Measurements from ENCODE around the gene SMARCA2.
A peak's percentile ranks its signal among the peaks of the same experiment; 100 is the strongest.

Gene SMARCA2

DNA sequence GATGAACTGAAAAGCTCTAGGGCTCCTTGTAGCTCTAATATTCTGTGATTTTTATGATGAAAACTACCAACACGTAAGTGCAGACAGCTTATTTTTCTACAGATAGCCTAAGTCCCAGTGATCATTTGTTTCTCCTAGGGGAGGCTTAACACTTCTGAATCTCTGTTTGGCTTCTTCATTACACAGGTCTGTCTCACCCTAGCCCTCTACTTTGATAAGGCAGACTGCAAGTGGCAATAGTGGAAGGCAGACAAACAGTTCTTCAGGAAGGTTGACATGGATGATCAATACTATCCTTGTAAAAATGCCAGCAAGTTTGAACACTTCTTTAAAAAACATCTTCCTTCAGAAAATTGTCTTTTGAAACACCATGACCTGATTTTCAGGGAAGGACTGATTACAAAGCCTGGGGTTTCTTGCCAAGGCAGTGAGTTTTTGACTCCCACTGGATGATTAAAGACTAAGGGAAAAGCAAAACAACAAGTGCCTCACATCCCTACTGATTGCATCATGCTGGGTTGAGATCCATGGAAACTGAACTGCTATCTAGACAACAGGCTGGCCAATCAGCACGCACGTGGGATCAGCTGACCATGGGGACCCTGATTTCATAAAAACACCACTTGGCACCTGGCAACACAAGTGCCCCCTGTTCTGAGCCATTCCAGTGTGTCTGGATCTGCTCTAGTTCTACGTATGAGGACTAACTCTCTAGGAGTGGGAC, 212.2 kb downstream of the SMARCA2 start:
- DNase-seq = no peak

DNA sequence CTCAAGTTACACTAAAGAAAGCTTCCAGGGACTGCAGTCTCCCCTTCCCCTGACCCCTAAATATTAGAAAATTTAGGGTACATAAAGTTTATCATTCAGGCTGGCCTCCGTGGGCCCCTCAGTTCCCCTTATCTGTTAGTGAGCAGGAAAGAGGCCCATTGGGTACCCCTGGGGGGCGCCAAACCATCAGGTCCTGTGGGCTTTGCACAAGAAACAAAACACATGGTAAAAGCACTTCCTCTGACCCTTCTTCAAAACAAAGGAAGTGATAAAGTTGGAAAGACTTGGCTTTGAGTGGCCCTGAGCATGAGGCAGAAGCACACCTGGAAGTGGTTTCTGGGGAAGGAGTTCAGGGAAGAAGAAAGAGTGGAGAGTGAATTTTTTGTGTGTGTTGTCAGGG, 213.0 kb downstream of the SMARCA2 start:
- peak; percentile 26 for DNase-seq

DNA sequence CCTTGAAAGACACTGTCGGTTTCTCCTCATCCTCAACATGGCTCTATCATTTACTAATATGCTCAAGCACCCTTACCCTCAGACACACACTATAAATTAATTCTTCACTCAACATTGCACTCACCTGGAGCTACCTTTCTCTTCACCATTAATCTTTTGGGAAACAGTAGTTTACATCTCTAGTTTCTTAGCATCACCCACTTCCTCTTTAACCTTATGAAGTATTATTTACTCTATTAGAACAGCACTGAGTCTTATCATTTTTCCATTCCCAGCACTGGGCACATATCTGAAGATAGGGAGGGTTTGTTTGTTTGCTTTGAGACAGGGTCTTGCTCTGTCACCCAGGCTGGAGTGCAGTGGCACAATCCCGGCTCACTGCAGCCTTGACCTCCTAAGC, 213.5 kb downstream of the SMARCA2 start:
- no peak for DNase-seq

- peak; percentile 17 for DNase-seq
These were observed 214.1 kb downstream of the SMARCA2 start for GRCh38 chr9:2229109-2229721.

DNA sequence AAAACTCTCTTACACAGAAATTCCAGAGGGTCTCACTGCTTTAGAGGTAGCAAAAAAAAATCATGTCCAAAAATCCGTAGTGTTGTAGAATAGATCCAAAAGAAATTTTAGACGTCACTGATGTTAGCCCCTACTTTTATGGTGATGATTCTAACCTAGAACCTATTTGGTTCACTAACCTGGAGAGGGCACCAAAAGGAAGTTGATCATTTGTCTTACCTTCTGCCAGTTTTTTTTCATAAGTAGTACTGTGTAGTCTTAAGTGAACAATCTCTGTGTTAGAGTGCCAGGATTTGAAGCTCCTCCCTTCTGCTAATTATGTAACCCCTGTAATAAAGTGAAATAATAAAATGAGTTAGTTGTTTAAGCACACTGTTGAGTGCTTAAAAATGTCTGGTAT, 215.2 kb downstream of the SMARCA2 start:
- DNase-seq = no peak

GRCh38 chr9:2231101-2231500, 216.0 kb downstream of the SMARCA2 start:
- no peak for DNase-seq

DNA sequence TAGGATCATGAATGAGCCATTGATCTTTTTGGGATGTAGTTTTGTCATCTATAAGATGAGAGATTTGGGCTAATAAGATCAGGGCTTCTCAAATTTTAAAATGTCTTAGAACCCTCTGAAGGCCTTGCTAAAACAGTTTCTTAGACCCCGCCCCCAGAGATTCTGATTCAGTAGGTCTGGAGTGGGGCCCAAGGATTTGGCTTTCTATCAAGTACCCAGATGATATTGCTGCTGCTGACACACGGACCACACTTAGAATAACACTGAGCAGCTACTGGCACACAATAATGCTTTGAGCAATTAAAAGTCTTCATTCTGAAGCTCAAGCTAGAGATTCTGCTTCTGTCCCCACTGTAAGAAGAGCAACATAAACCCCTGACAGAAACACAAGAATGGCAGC, 216.7 kb downstream of the SMARCA2 start:
- DNase-seq = no peak

DNA sequence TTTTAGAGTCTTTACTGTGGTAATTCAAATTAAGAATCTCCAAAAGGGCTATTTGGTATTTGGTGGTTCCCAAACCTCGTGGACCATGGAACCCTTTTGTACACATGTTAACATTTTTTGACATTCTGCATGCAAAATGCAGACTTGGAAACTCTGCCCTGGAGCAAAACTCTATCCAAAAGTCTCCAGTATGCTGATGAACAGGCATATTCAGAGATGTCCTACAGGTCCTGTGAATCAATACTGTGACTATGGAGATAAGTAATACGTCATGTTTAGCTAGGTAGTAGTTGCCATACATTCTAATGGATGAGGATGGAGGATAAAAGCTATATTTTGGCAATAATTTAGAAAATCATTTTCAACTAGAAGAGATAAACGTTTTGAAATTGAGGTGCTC, 218.1 kb downstream of the SMARCA2 start:
- no peak for DNase-seq

DNA sequence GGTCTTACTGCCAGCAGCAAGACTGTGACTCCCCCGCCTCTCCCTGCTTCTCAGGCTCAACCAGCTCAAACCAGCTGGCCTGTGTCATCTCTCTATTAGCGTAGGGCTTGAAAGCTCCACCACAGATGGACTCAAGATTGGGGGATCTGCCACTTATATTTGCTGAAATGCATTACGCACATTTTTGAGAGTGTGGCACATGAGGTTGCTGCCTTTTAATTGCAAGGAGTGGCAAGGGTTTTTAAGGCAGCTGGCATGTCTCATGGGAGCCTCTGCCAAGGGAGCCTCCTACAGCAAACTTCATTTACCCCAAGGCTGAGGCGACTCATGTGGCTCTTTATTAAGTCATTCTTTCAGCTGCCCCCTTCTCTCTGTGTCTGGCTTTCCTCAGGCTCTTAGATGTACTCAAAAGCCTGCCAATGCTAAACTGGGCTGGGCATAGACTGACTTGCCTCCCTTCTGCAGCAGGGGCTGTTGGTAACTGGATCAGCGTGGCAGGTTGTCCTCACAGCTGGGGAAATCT, 219.3 kb downstream of the SMARCA2 start:
- DNase-seq = no peak

GRCh38 chr9:2235623-2236022, 220.5 kb downstream of the SMARCA2 start:
- DNase-seq = no peak

GRCh38 chr9:2236850-2237249, 221.7 kb downstream of the SMARCA2 start:
- no peak for DNase-seq

DNA sequence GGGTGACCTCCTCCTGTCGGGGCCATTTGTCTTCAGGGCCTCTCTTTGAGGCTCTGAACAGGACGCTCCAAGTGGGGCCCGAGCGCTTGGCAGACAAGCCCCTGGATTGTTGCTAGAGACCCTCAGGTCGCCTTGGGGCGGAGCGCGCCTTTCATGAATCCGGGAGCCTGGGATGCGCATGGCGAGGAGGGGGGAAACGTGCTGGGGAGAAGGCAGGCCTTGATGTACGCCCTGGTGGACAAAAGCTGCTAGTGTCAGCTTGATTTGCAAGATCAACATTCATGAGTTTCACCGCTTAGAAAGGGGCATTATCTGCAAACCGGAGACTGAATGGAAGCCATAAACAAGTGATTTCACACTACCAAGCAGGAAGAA, 226.3 kb downstream of the SMARCA2 start:
- DNase-seq = no peak

DNA sequence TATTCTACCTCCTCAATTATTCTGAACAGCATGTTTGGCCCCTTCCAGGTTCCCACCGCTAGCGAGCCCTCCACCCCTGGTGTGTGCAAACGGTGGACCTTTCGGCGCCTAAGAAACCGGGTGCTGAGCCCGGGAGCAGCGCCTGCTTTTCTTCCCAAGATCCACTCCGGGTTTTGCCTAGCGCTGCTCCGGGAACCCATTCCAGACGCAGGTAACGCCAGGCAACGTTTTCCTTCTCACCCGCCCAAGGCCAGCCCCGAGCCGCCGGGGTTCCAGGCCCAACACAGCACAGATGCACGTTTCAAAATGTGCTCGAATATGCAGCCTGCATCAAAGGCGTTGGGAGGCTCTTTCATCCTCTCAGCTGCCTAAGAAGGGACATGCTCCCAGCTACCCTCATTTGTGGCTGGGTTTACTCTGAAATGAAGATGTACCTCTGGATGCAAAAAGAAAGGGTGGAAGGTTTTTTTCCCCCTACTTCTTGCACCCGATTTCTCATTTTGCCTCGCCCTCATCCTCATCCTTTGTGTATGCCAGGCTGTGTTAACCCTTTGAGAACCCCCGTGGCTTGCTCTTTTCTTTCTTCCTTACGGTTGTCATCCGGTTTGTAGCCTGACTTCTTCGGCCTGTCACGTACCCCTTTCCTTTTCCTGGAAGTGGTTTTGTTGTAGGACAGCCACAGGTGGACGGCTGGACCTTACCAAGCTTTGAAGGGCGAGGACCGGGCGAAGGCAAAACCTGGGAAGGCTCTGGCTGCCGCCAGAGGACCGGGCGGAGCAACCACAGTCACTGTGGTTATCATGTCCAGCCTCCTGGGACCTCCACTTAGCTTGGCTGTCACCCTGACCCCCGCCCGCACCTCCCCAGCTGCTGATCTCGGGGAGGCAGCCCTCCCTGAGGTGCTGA, 226.9 kb downstream of the SMARCA2 start:
- DNase-seq = peak; percentile 74

DNA sequence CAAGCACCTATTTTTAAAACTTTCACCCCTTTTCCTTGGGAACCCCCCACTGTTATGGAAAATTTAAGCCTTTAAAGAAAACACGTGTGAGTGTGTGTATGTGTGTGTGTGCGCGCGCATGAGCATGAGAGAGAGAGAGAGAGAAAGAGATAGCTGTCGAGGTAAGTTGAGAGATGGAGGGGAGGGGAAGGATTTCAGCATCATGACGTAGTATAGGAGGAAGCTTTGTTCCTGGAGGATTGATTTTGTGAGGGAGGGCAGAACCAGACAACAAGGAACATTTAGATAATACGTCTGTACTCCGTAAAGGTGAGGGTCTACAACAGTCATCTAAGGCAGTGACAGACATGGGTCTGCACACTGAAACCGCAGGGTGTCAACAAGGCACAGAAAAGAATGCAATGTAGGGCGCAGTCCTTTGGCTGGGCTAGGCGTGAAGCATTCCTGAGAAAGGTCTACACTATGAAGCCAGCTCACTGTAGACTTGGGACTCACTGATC, 227.7 kb downstream of the SMARCA2 start:
- no peak for DNase-seq
